Kidney epithelial cell (primary cell): Measurements from ENCODE around the gene GPR137. TPM values are rescaled to one million over a fixed set of nuclear protein-coding genes. Genes with fewer than 3 reads are reported as not detected.

Experiments used
- DNase-seq: peaks from one replicate; pipeline ENCODE4 v3.0.0-alpha.2; 2010; ENCODE audit warnings: low read depth
- H3K27me3 ChIP-seq: 2 replicates; pipeline ENCODE4 v1.6.0; 2011; ENCODE audit warnings: low read length; ENCODE audit not compliant: control insufficient read depth, insufficient read depth
- H3K36me3 ChIP-seq: 2 replicates; pipeline ENCODE4 v1.5.1; 2011; ENCODE audit warnings: low read length; ENCODE audit not compliant: control insufficient read depth, insufficient read depth
- H3K4me3 ChIP-seq: 2 replicates; pipeline ENCODE4 v1.5.1; 2011; ENCODE audit warnings: low read depth, mild to moderate bottlenecking, control low read depth, low read length
- total RNA-seq: library from RNA; depleted of rRNA; stranded (reverse); fragments of >200 nt; gene quantifications from 2 replicates; pipeline ENCODE4 v1.2.3, GENCODE V29; 2015
- TF ChIP-seq, protein P1 (sequence below): IDR thresholded peaks from 2 replicates; pipeline ENCODE4 v1.5.1; 2011; ENCODE audit warnings: mild to moderate bottlenecking, moderate library complexity, low read length, control low read depth, inconsistent platforms; ENCODE audit not compliant: insufficient read depth, poor library complexity, severe bottlenecking

The GPR137 gene
- total RNA-seq, 1 donor from 2014 or later, result 21.9 TPM

DNA sequence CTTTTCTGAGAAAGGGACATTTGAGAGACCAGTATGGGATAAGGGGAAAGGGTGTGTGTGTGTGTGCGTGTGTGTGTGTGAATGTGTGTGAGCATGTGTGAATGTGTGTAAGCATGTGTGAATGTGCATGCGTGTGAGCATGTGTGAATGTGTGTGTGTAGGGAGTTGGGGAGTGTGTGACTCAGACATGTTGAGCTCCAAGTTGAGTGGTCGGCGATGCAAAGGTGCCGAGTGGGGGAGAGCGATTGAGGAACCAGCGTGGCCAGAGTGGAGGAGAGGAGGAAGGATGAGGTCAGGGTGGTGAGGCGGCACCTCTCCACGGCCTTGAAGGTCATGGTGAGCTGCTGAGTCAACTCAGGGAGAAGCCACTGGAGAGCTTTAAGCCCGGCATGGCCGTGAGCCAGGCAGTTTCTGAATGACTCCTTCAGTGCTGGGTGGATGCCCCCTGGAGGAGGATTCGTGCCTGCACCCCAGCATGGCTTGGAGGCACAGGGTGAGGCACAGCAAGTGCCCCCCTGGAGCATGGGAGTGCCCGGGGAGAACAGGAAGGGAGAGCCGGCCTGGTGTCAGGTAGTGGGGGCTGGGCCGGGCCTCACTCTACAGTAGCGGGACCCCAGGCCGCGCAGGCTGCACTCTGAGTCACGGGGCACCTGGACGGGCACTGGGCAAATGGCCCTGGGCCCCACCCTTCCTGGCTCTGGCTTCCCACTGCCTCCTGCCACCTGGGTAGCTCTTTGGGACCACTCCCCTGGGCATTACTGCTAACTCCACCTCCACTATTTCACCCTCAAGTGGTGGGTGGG is 46.1 kb downstream of the GPR137 start:
- H3K36me3 ChIP-seq, result no peaks in the 10 kb centered on the region
- TF ChIP-seq, protein P1, sequence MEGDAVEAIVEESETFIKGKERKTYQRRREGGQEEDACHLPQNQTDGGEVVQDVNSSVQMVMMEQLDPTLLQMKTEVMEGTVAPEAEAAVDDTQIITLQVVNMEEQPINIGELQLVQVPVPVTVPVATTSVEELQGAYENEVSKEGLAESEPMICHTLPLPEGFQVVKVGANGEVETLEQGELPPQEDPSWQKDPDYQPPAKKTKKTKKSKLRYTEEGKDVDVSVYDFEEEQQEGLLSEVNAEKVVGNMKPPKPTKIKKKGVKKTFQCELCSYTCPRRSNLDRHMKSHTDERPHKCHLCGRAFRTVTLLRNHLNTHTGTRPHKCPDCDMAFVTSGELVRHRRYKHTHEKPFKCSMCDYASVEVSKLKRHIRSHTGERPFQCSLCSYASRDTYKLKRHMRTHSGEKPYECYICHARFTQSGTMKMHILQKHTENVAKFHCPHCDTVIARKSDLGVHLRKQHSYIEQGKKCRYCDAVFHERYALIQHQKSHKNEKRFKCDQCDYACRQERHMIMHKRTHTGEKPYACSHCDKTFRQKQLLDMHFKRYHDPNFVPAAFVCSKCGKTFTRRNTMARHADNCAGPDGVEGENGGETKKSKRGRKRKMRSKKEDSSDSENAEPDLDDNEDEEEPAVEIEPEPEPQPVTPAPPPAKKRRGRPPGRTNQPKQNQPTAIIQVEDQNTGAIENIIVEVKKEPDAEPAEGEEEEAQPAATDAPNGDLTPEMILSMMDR, result peak; percentile 79
- H3K4me3 ChIP-seq, result no peak overlapping the region
- no peaks in the 10 kb centered on the region for H3K27me3 ChIP-seq
- peak; percentile 77 for DNase-seq

DNA sequence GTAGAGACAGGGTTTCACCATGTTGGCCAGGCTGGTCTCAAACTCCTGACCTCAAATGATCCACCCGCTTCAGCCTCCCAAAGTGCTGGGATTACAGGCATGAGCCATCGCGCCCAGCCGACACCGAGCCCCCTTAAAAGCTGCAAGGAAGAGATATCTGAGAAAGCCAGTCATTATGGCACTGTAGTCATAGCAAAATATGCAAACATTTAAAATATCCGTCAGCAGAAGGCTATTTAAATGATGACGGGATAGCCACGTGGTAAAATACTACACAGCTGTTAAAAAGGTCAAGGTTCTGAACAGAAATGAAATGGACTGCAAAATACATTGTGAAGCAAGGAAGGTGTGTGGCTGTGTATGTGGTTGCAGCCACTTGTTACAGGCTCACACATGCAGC is 47.9 kb downstream of the GPR137 start:
- no peaks in the 10 kb centered on the region for H3K36me3 ChIP-seq
- H3K4me3 ChIP-seq, result no peak overlapping the region
- no peak for DNase-seq
- TF ChIP-seq, protein P1, result no peak
- H3K27me3 ChIP-seq, result no peaks in the 10 kb centered on the region

DNA sequence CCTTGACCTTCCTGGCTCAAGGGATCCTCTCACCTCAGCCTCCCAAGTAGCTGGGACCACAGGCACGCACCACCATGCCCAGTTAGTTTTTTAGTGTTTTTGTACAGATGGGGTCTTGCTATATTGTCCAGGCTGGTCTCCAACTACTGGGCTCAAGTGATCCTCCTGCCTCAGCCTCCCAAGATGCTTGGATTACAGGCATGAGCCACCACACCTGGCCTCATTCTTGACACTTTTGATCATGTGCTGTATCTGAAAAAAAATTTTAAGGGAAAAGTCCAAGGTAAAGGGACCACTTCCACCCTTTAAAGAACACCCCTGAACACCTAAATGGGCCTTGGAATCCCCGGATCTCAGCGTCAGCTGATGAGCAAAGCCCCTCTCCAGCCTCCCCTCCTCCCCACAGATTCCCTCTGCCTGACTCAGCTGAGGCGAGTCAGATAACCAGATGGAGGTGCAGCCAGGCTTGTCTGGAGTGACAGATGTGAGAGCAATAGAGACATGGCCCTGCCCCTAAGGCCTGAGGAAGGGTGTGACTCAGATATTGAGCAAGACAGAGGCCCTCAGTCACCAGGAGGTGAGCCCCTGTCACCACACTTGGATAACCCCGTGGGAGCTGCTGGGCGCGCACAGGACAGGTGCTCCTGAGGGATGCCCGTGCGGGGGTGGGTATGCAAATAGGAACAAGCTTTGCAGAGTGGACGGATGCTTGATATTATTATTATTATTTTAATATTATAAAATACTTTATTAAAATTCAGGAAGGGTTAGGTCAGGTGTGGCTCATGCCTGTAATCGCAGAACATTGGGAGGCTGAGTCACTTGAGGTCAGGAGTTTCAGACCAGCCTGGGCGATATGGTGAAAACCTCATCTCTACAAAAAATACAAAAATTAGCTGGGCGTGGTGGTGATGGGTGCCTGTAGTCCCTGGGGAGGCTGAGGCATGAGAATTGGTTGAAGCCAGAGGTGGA is 49.4 kb downstream of the GPR137 start:
- Histone ChIP-seq H3K4me3 (no peak overlapping the region), H3K36me3 (no peaks in the 10 kb centered on the region)
- peak; percentile 99 for DNase-seq

DNA sequence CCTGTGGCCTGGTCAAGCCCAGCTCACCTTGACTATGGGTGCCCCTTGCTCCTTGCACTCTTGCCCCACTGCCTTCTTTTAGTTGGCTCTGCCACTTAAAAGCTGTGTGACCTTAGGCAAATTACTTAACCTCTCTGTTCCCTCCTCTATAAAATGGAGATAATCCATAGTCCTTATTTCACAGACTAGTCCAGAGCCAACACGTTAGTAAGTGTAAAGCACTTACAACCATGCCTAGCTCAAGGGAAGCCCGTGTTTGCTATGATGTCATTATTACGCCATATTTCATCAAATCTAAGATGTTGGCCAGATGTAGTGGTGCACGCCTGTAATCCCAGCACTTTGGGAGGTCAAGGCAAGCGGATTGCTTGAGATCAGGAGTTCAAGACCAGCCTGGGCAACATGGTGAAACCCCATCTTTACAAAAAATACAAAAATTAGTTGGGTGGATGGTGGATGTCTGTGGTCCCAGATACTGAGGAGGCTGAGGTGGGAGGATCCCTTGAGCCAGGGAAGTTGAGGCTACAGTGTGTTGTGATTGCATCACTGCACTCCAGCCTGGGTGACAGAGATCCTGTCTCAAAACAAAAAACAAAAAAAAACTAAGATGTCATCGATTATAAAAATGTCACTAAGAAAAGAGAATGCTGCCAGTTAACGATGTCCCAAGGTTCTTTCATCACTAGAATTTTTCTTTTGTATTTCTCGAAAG is 52.0 kb downstream of the GPR137 start:
- H3K4me3 ChIP-seq, result no peak overlapping the region
- no peak for DNase-seq
- H3K27me3 ChIP-seq, result peaks cover 5% of the 10 kb centered on the region
- H3K36me3 ChIP-seq, result no peaks in the 10 kb centered on the region
- TF ChIP-seq, protein P1, result no peak

More for the DNA sequence above, 49.4 kb downstream of the GPR137 start:
- no peaks in the 10 kb centered on the region for H3K27me3 ChIP-seq
- TF ChIP-seq, protein P1, result no peak

DNA sequence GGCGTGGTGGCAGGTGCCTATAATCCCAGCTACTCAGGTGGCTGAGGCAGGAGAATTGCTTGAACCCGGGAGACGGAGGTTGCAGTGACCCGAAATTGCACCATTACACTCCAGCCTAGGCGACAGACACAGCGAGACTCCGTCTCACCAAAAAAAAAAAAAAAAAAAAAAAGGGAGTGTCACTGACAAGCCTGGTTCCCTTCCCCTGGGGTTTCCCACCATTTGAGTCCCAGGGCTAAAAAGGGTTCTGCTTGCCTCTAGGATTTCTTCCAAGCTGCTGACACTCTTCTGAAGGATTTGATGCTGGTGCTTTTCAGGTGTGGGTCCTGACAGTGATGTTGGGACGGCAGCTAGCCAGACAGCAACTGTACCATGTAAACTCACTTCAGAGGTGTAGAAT is 53.1 kb downstream of the GPR137 start:
- Histone ChIP-seq H3K36me3 (no peaks in the 10 kb centered on the region), H3K27me3 (peaks cover 5% of the 10 kb centered on the region), H3K4me3 (no peak overlapping the region)
- no peak for DNase-seq
- TF ChIP-seq, protein P1, result no peak

Other genes with a start within 250 kb of the GPR137 start
- 0.13 and 0.14 TPM in 2 replicates for gene FLRT1, start 249.9 kb upstream of the GPR137 start, total RNA-seq
- 12.3 and 23.5 TPM in 2 replicates for gene MACROD1, start 119.7 kb upstream of the GPR137 start, total RNA-seq
- 138 and 148 TPM in 2 replicates for gene STIP1, start 99.7 kb upstream of the GPR137 start, total RNA-seq
- gene FERMT3, start 79.1 kb upstream of the GPR137 start, total RNA-seq, result 0.25 and 2.1 TPM in 2 replicates
- gene TRPT1, start 59.7 kb upstream of the GPR137 start, total RNA-seq, result 59.8 and 77.1 TPM in 2 replicates
- gene NUDT22, start 59.6 kb upstream of the GPR137 start, total RNA-seq, result 50.7 and 61.1 TPM in 2 replicates
- gene DNAJC4, start 55.3 kb upstream of the GPR137 start, total RNA-seq, result 14.8 and 21.7 TPM in 2 replicates
- gene VEGFB, start 51.3 kb upstream of the GPR137 start, total RNA-seq, result 54.7 and 61.4 TPM in 2 replicates
- 61.1 and 110 TPM in 2 replicates for gene FKBP2, start 44.8 kb upstream of the GPR137 start, total RNA-seq
- 599 and 634 TPM in 2 replicates for gene PPP1R14B, start 38.9 kb upstream of the GPR137 start, total RNA-seq
- 25.4 and 32.5 TPM in 2 replicates for gene PLCB3, start 34.3 kb upstream of the GPR137 start, total RNA-seq
- 118 and 153 TPM in 2 replicates for gene BAD, start 1.2 kb upstream of the GPR137 start, total RNA-seq
- gene KCNK4, start 5.5 kb downstream of the GPR137 start, total RNA-seq, result not detected in 2 replicates
- gene CATSPERZ, start 14.5 kb downstream of the GPR137 start, total RNA-seq, result not detected in 2 replicates
- 54.3 and 58.8 TPM in 2 replicates for gene ESRRA, start 19.7 kb downstream of the GPR137 start, total RNA-seq
- 307 and 366 TPM in 2 replicates for gene TRMT112, start 31.7 kb downstream of the GPR137 start, total RNA-seq
- gene PRDX5, start 32.3 kb downstream of the GPR137 start, total RNA-seq, result 489 and 562 TPM in 2 replicates
- 1.3 and 2.3 TPM in 2 replicates for gene CCDC88B, start 54.4 kb downstream of the GPR137 start, total RNA-seq
- gene RPS6KA4, start 73.3 kb downstream of the GPR137 start, total RNA-seq, result 35.7 and 43.0 TPM in 2 replicates